ENCODE data around the gene KDM8.
A peak's percentile ranks its signal among the peaks of the same experiment; 100 is the strongest.

KDM8 gene

GRCh38 chr16:27241658-27242057 is 38.3 kb downstream of the KDM8 start:
- TF ChIP-seq FOXP2 (optimal IDR thresholded peaks at IDR 0.05; ENCODE audit: borderline replicate concordance, extremely low read depth, extremely low read length, insufficient read depth): no peak
- TF ChIP-seq POLR2AphosphoS5 (IDR thresholded peaks at IDR 0.05; ENCODE audit: low read depth, low read length): no peak
- no peak for TF ChIP-seq REST (IDR thresholded peaks at IDR 0.05; ENCODE audit: insufficient read depth in 1 of 2, low read depth in 2 of 2, low read length in 2 of 2)
- no peak for TF ChIP-seq TAF1 (IDR thresholded peaks at IDR 0.05; ENCODE audit: borderline replicate concordance, insufficient read depth, low read length)
- TF ChIP-seq SIN3A (IDR thresholded peaks at IDR 0.05; ENCODE audit: borderline replicate concordance, insufficient read depth, low read length): no peak

- no peak for TF ChIP-seq SIN3A (IDR thresholded peaks at IDR 0.05; ENCODE audit: borderline replicate concordance, insufficient read depth, low read length)
- TF ChIP-seq REST (IDR thresholded peaks at IDR 0.05; ENCODE audit: insufficient read depth in 1 of 2, low read depth in 2 of 2, low read length in 2 of 2): no peak
- no peak for TF ChIP-seq TAF1 (IDR thresholded peaks at IDR 0.05; ENCODE audit: borderline replicate concordance, insufficient read depth, low read length)
- no peak for TF ChIP-seq FOXP2 (optimal IDR thresholded peaks at IDR 0.05; ENCODE audit: borderline replicate concordance, extremely low read depth, extremely low read length, insufficient read depth)
- no peak for TF ChIP-seq POLR2AphosphoS5 (IDR thresholded peaks at IDR 0.05; ENCODE audit: low read depth, low read length)
These were observed 39.1 kb downstream of the KDM8 start for GRCh38 chr16:27242398-27242797.

- no peak for TF ChIP-seq REST (IDR thresholded peaks at IDR 0.05; ENCODE audit: insufficient read depth in 1 of 2, low read depth in 2 of 2, low read length in 2 of 2)
- TF ChIP-seq FOXP2 (optimal IDR thresholded peaks at IDR 0.05; ENCODE audit: borderline replicate concordance, extremely low read depth, extremely low read length, insufficient read depth): peak; percentile 58
These were observed 39.7 kb downstream of the KDM8 start for GRCh38 chr16:27242868-27243590.

GRCh38 chr16:27243725-27244362 is 40.5 kb downstream of the KDM8 start:
- no peak for TF ChIP-seq TAF1 (IDR thresholded peaks at IDR 0.05; ENCODE audit: borderline replicate concordance, insufficient read depth, low read length)
- no peak for TF ChIP-seq POLR2AphosphoS5 (IDR thresholded peaks at IDR 0.05; ENCODE audit: low read depth, low read length)
- no peak for TF ChIP-seq REST (IDR thresholded peaks at IDR 0.05; ENCODE audit: insufficient read depth in 1 of 2, low read depth in 2 of 2, low read length in 2 of 2)
- no peak for TF ChIP-seq FOXP2 (optimal IDR thresholded peaks at IDR 0.05; ENCODE audit: borderline replicate concordance, extremely low read depth, extremely low read length, insufficient read depth)
- TF ChIP-seq SIN3A (IDR thresholded peaks at IDR 0.05; ENCODE audit: borderline replicate concordance, insufficient read depth, low read length): no peak
